Nephron progenitor cell (in vitro differentiated cells): ENCODE measurements around the gene TOE1.

Experiments used
- DNase-seq: peaks from one replicate; pipeline ENCODE4 v3.0.0; 2021
- H3K27ac Mint-ChIP-seq: 2 replicates; pipeline ENCODE4 v1.8.0; 2021; ENCODE audit warnings: mild to moderate bottlenecking, moderate library complexity, mixed read lengths
- H3K27me3 Mint-ChIP-seq: 2 replicates; pipeline ENCODE4 v1.8.0; 2021; ENCODE audit warnings: mild to moderate bottlenecking, low read depth, mixed read lengths; ENCODE audit not compliant: poor library complexity
- H3K36me3 Mint-ChIP-seq: 2 replicates; pipeline ENCODE4 v1.8.0; 2021; ENCODE audit warnings: low read depth, mixed read lengths
- H3K4me1 Mint-ChIP-seq: 2 replicates; pipeline ENCODE4 v1.8.0; 2021; ENCODE audit warnings: mixed read lengths
- H3K4me3 Mint-ChIP-seq: 2 replicates; pipeline ENCODE4 v1.8.0; 2021; ENCODE audit warnings: mild to moderate bottlenecking, moderate library complexity, mixed read lengths
- H3K9me3 Mint-ChIP-seq: 2 replicates; pipeline ENCODE4 v1.8.0; 2021; ENCODE audit warnings: mild to moderate bottlenecking, moderate library complexity, mixed read lengths
- TF ChIP-seq, protein P1 (sequence below): fragments of 200-600 bp; sonication (generic); IDR thresholded peaks from 2 replicates; pipeline ENCODE4 v1.5.0; 2021; ENCODE audit warnings: antibody characterized with exemption

The TOE1 gene

DNA sequence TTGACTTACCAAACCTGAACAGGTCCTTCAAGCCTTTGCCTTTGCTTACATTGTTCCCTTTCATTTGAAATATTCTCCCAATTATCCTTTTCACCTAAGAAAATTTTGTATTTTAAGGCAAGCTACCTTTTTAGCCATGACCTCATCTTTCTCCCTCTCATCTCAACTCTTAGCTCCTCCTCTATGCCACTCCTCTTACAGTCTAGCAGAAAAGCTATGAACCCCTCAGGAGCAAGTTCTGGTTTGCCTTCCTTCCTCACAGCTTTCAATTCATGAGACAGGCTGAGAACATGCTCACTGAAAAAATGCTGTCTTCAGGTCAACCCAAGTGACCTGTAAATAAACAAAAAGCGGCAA lies 8.6 kb downstream of the TOE1 start:
- Mint-ChIP-seq H3K4me1 (peaks cover 14% of the 10 kb centered on the region), H3K9me3 (no peaks in the 10 kb centered on the region), H3K27ac (peak overlapping the region; percentile 2), H3K36me3 (peaks cover 27% of the 10 kb centered on the region), H3K27me3 (no peaks in the 10 kb centered on the region), H3K4me3 (no peak overlapping the region)
- TF ChIP-seq, protein P1, sequence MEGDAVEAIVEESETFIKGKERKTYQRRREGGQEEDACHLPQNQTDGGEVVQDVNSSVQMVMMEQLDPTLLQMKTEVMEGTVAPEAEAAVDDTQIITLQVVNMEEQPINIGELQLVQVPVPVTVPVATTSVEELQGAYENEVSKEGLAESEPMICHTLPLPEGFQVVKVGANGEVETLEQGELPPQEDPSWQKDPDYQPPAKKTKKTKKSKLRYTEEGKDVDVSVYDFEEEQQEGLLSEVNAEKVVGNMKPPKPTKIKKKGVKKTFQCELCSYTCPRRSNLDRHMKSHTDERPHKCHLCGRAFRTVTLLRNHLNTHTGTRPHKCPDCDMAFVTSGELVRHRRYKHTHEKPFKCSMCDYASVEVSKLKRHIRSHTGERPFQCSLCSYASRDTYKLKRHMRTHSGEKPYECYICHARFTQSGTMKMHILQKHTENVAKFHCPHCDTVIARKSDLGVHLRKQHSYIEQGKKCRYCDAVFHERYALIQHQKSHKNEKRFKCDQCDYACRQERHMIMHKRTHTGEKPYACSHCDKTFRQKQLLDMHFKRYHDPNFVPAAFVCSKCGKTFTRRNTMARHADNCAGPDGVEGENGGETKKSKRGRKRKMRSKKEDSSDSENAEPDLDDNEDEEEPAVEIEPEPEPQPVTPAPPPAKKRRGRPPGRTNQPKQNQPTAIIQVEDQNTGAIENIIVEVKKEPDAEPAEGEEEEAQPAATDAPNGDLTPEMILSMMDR: no peak
- DNase-seq: no peak

DNA sequence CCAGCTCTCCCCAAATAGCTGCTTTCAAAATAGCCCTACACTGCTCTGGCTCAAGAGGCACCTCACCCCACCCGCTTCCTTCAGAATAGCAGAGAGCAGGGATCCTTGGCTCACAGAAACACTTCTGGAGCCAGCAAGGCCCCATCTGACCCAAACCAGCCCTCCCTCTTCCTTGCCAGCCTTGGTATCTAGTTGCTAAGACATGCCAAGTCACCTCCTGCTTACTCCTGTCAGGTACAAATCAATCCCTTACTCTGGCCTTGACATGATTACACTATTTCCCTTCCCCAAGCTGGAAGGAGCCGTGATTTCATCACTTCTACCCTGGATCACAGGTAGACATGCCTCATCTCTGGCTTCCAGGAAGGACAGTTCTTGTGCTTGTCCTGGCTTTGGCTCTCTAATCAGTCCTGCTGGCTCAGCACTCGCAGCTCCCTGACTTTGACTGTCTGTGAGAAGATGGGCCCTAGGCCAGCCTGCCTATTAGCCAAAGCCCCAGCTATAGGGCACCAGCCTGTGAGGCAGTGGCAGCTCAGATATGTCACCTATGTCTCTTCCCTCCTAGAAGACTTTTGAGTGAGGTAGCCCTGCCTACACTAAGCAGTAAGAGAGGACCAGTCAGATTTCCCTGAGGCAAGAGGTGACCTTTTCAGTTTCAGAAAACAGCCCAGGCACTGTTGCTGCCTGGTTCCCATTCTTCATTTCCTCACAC lies 9.2 kb downstream of the TOE1 start:
- H3K27ac Mint-ChIP-seq: peak overlapping the region; percentile 83
- H3K36me3 Mint-ChIP-seq: peaks cover 23% of the 10 kb centered on the region
- no peak for DNase-seq

DNA sequence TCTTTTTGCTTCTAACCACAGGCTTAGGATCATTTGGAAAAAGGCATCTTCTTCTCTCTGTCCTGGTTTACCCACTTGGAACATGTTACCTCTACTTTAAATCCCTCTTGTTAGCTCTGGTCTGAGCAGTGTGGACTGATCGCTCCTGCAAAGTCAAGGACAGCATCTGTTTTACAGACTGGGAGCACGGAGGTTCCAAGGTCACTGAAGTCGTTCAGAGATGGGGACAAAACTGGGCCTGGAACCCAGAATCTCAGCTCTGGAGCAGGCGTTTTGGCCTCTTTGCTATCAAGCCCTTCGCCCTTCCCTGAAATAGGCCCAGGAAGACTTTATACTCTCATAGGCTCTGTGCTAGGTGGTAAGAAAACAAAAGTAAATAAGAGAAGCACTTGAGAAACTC lies 11.5 kb downstream of the TOE1 start:
- Mint-ChIP-seq H3K9me3 (no peaks in the 10 kb centered on the region), H3K36me3 (peaks cover 3% of the 10 kb centered on the region), H3K27ac (no peak overlapping the region), H3K4me3 (no peak overlapping the region), H3K4me1 (peaks cover 24% of the 10 kb centered on the region), H3K27me3 (no peaks in the 10 kb centered on the region)
- TF ChIP-seq, protein P1: no peak
- DNase-seq: no peak

More for the DNA sequence above, 9.2 kb downstream of the TOE1 start:
- Mint-ChIP-seq H3K9me3 (no peaks in the 10 kb centered on the region), H3K4me3 (no peak overlapping the region), H3K4me1 (peaks cover 14% of the 10 kb centered on the region), H3K27me3 (no peaks in the 10 kb centered on the region)
- TF ChIP-seq, protein P1: no peak

DNA sequence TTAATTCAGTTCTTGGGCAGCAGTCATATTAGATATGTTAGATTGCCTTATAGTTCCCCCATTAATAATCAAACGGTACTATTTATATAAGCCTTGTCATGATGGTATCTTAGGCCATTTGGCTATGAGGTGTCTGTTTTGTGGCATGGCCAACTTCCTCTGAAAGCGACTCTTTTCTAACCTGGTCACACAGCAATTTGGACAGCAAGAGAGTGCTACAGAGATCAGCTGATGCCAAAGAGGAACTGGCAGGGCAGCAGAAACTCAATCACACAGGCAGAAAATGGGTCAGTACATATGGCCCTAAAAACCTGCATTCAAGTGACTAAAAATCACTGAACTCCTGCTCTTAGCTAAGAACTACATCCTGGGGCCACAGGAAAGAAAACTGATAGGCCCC lies 13.7 kb downstream of the TOE1 start:
- peaks cover 18% of the 10 kb centered on the region for H3K4me1 Mint-ChIP-seq
- no peak overlapping the region for H3K27ac Mint-ChIP-seq
- H3K9me3 Mint-ChIP-seq: no peaks in the 10 kb centered on the region
- TF ChIP-seq, protein P1: no peak
- H3K27me3 Mint-ChIP-seq: peaks cover 4% of the 10 kb centered on the region
- no peaks in the 10 kb centered on the region for H3K36me3 Mint-ChIP-seq
- H3K4me3 Mint-ChIP-seq: no peak overlapping the region
- no peak for DNase-seq

DNA sequence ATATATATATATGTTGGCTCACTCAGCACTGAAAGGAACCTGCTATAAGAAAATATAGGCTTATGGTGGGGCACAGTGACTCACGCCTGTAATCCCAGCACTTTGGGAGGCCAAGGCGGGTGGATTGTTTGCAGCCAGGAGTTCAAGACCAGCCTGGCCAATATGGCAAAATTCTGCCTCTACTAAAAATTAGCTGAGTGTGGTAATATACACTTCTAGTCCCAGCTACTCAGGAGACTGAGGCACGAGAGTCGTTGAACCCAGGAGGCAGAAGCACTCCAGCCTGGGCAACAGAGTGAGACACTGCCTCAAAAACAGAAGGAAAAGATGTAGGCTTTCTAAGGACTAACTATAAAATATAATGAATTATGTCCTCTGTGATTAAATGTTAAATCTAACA lies 14.9 kb downstream of the TOE1 start:
- no peak overlapping the region for H3K4me3 Mint-ChIP-seq
- H3K4me1 Mint-ChIP-seq: peaks cover 11% of the 10 kb centered on the region
- TF ChIP-seq, protein P1: no peak
- no peaks in the 10 kb centered on the region for H3K9me3 Mint-ChIP-seq
- no peak overlapping the region for H3K27ac Mint-ChIP-seq
- DNase-seq: no peak
- peaks cover 4% of the 10 kb centered on the region for H3K27me3 Mint-ChIP-seq
- H3K36me3 Mint-ChIP-seq: no peaks in the 10 kb centered on the region

DNA sequence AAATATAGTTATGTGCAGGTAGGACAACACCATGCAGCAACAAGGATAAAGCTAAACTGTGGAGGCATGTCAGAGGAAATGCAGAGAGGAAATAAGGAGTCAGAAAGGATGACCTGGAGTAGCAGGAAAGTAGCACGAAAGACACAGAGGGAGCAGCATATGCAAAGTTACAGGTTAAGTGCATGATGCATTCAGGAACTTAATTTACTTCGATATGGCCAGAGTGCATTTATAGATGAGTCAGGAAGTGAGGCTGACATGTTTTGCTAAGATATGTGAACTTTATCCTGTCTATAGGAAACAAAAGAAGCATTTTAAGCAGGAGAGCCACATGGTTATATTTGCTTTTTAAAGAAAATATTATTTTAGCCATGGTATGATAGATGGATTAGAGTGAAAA lies 15.7 kb downstream of the TOE1 start:
- TF ChIP-seq, protein P1: no peak
- peaks cover 4% of the 10 kb centered on the region for H3K27me3 Mint-ChIP-seq

More for the DNA sequence above, 15.7 kb downstream of the TOE1 start:
- no peaks in the 10 kb centered on the region for H3K9me3 Mint-ChIP-seq
- H3K36me3 Mint-ChIP-seq: no peaks in the 10 kb centered on the region
- no peak overlapping the region for H3K4me3 Mint-ChIP-seq
- peaks cover 20% of the 10 kb centered on the region for H3K4me1 Mint-ChIP-seq
- H3K27ac Mint-ChIP-seq: no peak overlapping the region
- DNase-seq: no peak
